Upper lobe of right lung (tissue), 1 donor: Measurements from ENCODE around the gene CA10. TPM values are rescaled to one million over a fixed set of nuclear protein-coding genes. Genes with fewer than 3 reads are reported as not detected.

Source experiments
- ATAC-seq: fragments of 200-7000 bp; cut with Tn5 transposase; one replicate; pipeline ENCODE4 v1.9.1; 2020; ENCODE audit warnings: mild to moderate bottlenecking, moderate library complexity
- DNase-seq: peaks from one replicate; pipeline ENCODE4 v3.0.0-alpha.2; 2020
- H3K27ac ChIP-seq: fragments of 200-600 bp; one replicate; pipeline ENCODE4 v1.8.0; 2022
- H3K27me3 ChIP-seq: fragments of 200-600 bp; one replicate; pipeline ENCODE4 v1.8.0; 2022; ENCODE audit warnings: mild to moderate bottlenecking
- H3K36me3 ChIP-seq: fragments of 200-600 bp; one replicate; pipeline ENCODE4 v1.8.0; 2022
- H3K4me1 ChIP-seq: fragments of 200-600 bp; one replicate; pipeline ENCODE4 v1.8.0; 2022
- H3K4me3 ChIP-seq: fragments of 200-600 bp; one replicate; pipeline ENCODE4 v1.8.0; 2022; ENCODE audit warnings: mild to moderate bottlenecking
- H3K9me3 ChIP-seq: fragments of 200-600 bp; one replicate; pipeline ENCODE4 v1.8.0; 2022
- intact Hi-C: fragments of 100-400 bp; cut with DNase I; formaldehyde crosslinking; loops from one replicate; pipeline ENCODE4 v1.11.0; 2022
- total RNA-seq: library from RNA; stranded (reverse); fragmentation: NEBNext Ultra II Directional; extraction: Animal tissue kit (Norgen Biotek cat#: 25700); gene quantifications from one replicate; pipeline ENCODE4 v1.2.1, GENCODE V29; 2021
- TF ChIP-seq, protein P1 (sequence below): fragments of 200-600 bp; IDR thresholded peaks from one replicate; pipeline ENCODE4 v1.8.0; 2022; ENCODE audit warnings: antibody characterized with exemption
- donor health status: DM: no; HTN: yes; CAD: no; lungs with severe emphysema.

CA10 gene
- total RNA-seq, 1 donor from 2014 or later = not detected

DNA sequence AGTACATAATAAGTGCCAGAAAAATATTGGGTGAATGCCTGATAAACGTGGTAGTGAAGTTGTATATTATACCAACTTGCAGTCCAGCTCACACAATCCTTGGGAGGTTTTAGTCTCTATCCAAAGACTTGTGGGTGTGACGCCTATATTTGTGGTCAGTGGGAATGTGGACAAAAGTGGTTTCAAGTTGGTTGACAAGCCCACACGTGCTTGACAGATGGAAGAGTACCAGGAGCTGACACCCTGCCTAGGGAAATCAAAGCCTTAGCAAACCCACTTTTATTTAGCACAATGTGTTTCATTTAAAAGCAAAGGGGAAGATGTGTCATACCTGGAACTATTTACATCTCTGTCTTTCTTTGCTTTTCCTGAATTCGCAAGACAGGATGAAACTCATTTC, 79.0 kb downstream of the CA10 start:
- DNase-seq (no peak), ATAC-seq (no peak)
- Histone ChIP-seq H3K27me3 (no peaks in the 10 kb centered on the region), H3K4me1 (no peaks in the 10 kb centered on the region), H3K36me3 (no peaks in the 10 kb centered on the region), H3K9me3 (no peaks in the 10 kb centered on the region), H3K4me3 (no peak overlapping the region), H3K27ac (no peak overlapping the region)
- TF ChIP-seq, protein P1, sequence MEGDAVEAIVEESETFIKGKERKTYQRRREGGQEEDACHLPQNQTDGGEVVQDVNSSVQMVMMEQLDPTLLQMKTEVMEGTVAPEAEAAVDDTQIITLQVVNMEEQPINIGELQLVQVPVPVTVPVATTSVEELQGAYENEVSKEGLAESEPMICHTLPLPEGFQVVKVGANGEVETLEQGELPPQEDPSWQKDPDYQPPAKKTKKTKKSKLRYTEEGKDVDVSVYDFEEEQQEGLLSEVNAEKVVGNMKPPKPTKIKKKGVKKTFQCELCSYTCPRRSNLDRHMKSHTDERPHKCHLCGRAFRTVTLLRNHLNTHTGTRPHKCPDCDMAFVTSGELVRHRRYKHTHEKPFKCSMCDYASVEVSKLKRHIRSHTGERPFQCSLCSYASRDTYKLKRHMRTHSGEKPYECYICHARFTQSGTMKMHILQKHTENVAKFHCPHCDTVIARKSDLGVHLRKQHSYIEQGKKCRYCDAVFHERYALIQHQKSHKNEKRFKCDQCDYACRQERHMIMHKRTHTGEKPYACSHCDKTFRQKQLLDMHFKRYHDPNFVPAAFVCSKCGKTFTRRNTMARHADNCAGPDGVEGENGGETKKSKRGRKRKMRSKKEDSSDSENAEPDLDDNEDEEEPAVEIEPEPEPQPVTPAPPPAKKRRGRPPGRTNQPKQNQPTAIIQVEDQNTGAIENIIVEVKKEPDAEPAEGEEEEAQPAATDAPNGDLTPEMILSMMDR = no peak
- intact Hi-C loops = no loop called here

DNA sequence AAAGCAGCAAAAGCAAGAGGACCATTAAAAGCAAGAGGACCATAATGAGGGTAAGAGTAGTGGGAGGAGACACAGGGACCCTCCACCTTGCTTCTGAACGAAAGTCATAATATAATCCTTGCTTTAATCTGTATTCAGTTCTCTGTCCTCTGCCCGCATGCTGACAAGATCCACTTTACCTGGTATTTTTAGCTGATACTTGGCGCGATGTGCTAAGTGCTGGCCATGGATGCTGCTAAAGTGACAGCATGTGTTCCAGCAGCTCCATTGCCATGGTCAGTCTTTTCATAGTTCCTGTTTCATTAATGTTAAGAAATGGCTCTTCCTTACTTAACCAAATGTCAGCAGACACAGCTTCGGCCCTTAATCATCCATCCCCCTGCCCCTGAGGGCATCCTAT, 86.8 kb downstream of the CA10 start:
- ATAC-seq = no peak
- intact Hi-C loops = no loop called here
- TF ChIP-seq, protein P1 = no peak

DNA sequence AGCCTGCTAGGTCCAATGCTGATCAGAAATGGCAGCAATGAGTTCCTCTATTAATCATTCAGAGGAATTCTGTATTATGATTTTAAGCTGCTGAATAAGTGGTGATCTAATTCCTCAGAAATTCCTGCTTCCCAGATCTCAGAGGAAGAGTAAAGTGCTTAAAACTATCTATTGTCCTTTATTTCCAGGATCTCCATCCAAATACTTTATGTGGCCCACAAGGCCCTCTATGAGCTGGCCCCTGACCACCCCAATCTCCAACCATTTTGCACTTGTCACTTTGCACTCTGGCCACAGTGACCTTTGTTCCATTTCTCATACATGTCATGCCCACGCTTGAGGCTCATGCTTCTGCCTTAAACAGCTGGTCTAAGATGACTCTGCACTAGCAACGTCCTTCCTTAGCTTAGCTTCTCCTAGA, 93.7 kb downstream of the CA10 start:
- H3K27ac ChIP-seq = no peak overlapping the region
- H3K4me1 ChIP-seq = no peaks in the 10 kb centered on the region
- intact Hi-C loops = no loop called here
- no peaks in the 10 kb centered on the region for H3K27me3 ChIP-seq
- no peak for ATAC-seq
- TF ChIP-seq, protein P1 = no peak
- H3K36me3 ChIP-seq = no peaks in the 10 kb centered on the region
- no peaks in the 10 kb centered on the region for H3K9me3 ChIP-seq
- DNase-seq = no peak
- H3K4me3 ChIP-seq = no peak overlapping the region

More for the DNA sequence above, 86.8 kb downstream of the CA10 start:
- H3K27me3 ChIP-seq = no peaks in the 10 kb centered on the region
- no peaks in the 10 kb centered on the region for H3K36me3 ChIP-seq
- H3K4me1 ChIP-seq = no peaks in the 10 kb centered on the region
- no peak for DNase-seq
- no peaks in the 10 kb centered on the region for H3K9me3 ChIP-seq
- no peak overlapping the region for H3K4me3 ChIP-seq
- no peak overlapping the region for H3K27ac ChIP-seq

DNA sequence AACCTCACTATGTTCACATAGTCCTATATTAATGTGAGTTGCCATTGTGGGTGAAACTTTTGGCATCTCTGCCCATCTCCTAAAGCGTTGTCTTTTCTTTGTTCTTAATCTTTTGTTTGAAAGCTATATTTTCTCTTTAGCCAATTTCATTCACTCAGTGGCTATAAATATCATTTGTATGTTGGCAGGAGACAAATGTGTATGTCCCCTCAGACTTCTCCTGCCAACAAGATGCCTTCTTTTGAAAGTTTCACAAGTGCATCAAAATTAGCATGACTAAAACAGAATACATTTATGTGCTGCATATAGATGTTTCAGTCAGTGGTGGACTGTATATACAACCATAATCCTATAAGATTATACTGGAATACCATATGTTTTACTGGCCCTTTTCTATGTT, 109.0 kb downstream of the CA10 start:
- Histone ChIP-seq H3K27me3 (no peaks in the 10 kb centered on the region), H3K4me1 (no peaks in the 10 kb centered on the region), H3K4me3 (no peak overlapping the region), H3K36me3 (no peaks in the 10 kb centered on the region), H3K9me3 (no peaks in the 10 kb centered on the region), H3K27ac (no peak overlapping the region)
- intact Hi-C loops = no loop called here
- TF ChIP-seq, protein P1 = no peak
- ATAC-seq = no peak
- DNase-seq = no peak

- Histone ChIP-seq H3K4me1 (no peaks in the 10 kb centered on the region), H3K27me3 (no peaks in the 10 kb centered on the region), H3K4me3 (no peak overlapping the region), H3K36me3 (no peaks in the 10 kb centered on the region), H3K27ac (no peak overlapping the region), H3K9me3 (no peaks in the 10 kb centered on the region)
- intact Hi-C loops = no loop called here
- TF ChIP-seq, protein P1 = no peak
- DNase-seq = no peak
- no peak for ATAC-seq
These were observed 109.5 kb downstream of the CA10 start for GRCh38 chr17:52049051-52049450.
